Suppressor macrophage treated with lipopolysaccharide for 4 hours (primary cell): ENCODE data around the gene SCGN.

Experiments used
- DNase-seq: peaks from one replicate; pipeline ENCODE4 v3.0.0-alpha.2; 2020

The SCGN gene

GRCh38 chr6:25652007-25652515, at the start of gene SCGN:
Gene SCGN (plus strand): TSS chr6:25652215. CDS start chr6:25652404, 189 bp downstream.
- DNase-seq, result peak; percentile 54

- DNase-seq, result no peak
Measured at GRCh38 chr6:25602674-25602982, 49.4 kb upstream of the SCGN start.

GRCh38 chr6:25603251-25603650, 48.8 kb upstream of the SCGN start:
- DNase-seq, result no peak

- no peak for DNase-seq
Measured at GRCh38 chr6:25606151-25606550, 45.9 kb upstream of the SCGN start.

- DNase-seq, result no peak
Measured at GRCh38 chr6:25608558-25609174, 43.3 kb upstream of the SCGN start.

GRCh38 chr6:25612666-25613065, 39.3 kb upstream of the SCGN start:
- no peak for DNase-seq

GRCh38 chr6:25613415-25613814, 38.6 kb upstream of the SCGN start:
- DNase-seq, result no peak

GRCh38 chr6:25614052-25614451, 38.0 kb upstream of the SCGN start:
- DNase-seq, result no peak

- no peak for DNase-seq
Measured at GRCh38 chr6:25615471-25615870, 36.5 kb upstream of the SCGN start.

GRCh38 chr6:25617997-25618396, 34.0 kb upstream of the SCGN start:
- no peak for DNase-seq

- DNase-seq, result peak; percentile 18
Measured at GRCh38 chr6:25619217-25619616, 32.8 kb upstream of the SCGN start.

GRCh38 chr6:25620391-25620790, 31.6 kb upstream of the SCGN start:
- no peak for DNase-seq

GRCh38 chr6:25623065-25623464, 28.9 kb upstream of the SCGN start:
- DNase-seq, result no peak

- DNase-seq, result no peak
Measured at GRCh38 chr6:25623879-25624278, 28.1 kb upstream of the SCGN start.

GRCh38 chr6:25627001-25627400, 25.0 kb upstream of the SCGN start:
- no peak for DNase-seq

GRCh38 chr6:25628471-25629197, 23.4 kb upstream of the SCGN start:
- no peak for DNase-seq

GRCh38 chr6:25629198-25629576, 22.8 kb upstream of the SCGN start:
- no peak for DNase-seq

GRCh38 chr6:25630508-25631278, 21.3 kb upstream of the SCGN start:
- DNase-seq, result no peak

GRCh38 chr6:25635886-25636317, 16.1 kb upstream of the SCGN start:
- DNase-seq, result no peak

- DNase-seq, result peak; percentile 9
Measured at GRCh38 chr6:25637211-25637610, 14.8 kb upstream of the SCGN start.

GRCh38 chr6:25637960-25638434, 14.0 kb upstream of the SCGN start:
- no peak for DNase-seq

GRCh38 chr6:25639653-25640052, 12.4 kb upstream of the SCGN start:
- DNase-seq, result no peak

GRCh38 chr6:25640446-25640845, 11.6 kb upstream of the SCGN start:
- DNase-seq, result no peak

- no peak for DNase-seq
Measured at GRCh38 chr6:25640891-25641290, 11.1 kb upstream of the SCGN start.
